HEK293 (cell line): ENCODE results near the gene CDS1.

Experiments
- CTCF ChIA-PET: fragments of 350-600 bp; formaldehyde crosslinking; extraction: SDS; loops from one replicate; lab custom pipeline; 2021; ENCODE audit warnings: antibody characterized with exemption; lab: Yijun Ruan, JAX
- POLR2A ChIA-PET: fragments of 300-600 bp; formaldehyde crosslinking; extraction: SDS; loops from one replicate; lab custom pipeline; 2020; ENCODE audit warnings: antibody characterized with exemption, inconsistent platforms; lab: Yijun Ruan, JAX
- H3K27ac ChIP-seq: fragments of 200-500 bp; sonication (Bioruptor generic); 2 replicates; pipeline ENCODE4 v1.5.1; 2014; ENCODE audit warnings: low read depth, low read length, control low read depth, inconsistent platforms; ENCODE audit errors: extremely low read depth
- H3K36me3 ChIP-seq, 2 experiments: fragments of 200-500 bp in 1 of 2; sonication (Bioruptor generic) in 1 of 2; 1 replicate in 1 of 2; 2 replicates in 1 of 2; pipeline ENCODE4 v1.5.1; 2014 to 2017; ENCODE audit warnings: inconsistent platforms in 2 of 2, low read length in 2 of 2; ENCODE audit not compliant: control insufficient read depth in 2 of 2, insufficient read depth in 1 of 2
- H3K4me1 ChIP-seq: fragments of 200-500 bp; sonication (Bioruptor generic); 2 replicates; pipeline ENCODE4 v1.5.1; 2014; ENCODE audit warnings: mild to moderate bottlenecking, low read length, inconsistent platforms; ENCODE audit not compliant: control insufficient read depth, insufficient read depth
- H3K4me3 ChIP-seq: 2 replicates; pipeline ENCODE4 v1.5.1; 2011; ENCODE audit warnings: low read depth, mild to moderate bottlenecking, control low read depth, low read length, moderate library complexity
- H3K9me3 ChIP-seq: fragments of 200-500 bp; sonication (Bioruptor generic); 2 replicates; pipeline ENCODE4 v1.5.1; 2014; ENCODE audit warnings: low read depth, low read length, inconsistent platforms; ENCODE audit not compliant: control insufficient read depth, insufficient read depth
- INSM2 ChIP-seq: fragments of 450-650 bp; formaldehyde crosslinking; IDR thresholded peaks from 2 replicates; pipeline ENCODE4 v1.5.1; 2016; ENCODE audit warnings: missing biosample characterization, missing genetic modification characterization
- OVOL3 ChIP-seq: fragments of 450-650 bp; formaldehyde crosslinking; IDR thresholded peaks from 2 replicates; pipeline ENCODE4 v1.5.1; 2016; ENCODE audit warnings: missing biosample characterization, missing genetic modification characterization
- PBX3 ChIP-seq: sonication (generic); formaldehyde crosslinking; IDR thresholded peaks from 2 replicates; pipeline ENCODE4 v1.8.1; 2022; ENCODE audit warnings: mild to moderate bottlenecking, moderate library complexity, missing genetic modification reagents
- RBAK ChIP-seq: fragments of 450-650 bp; formaldehyde crosslinking; IDR thresholded peaks from 2 replicates; pipeline ENCODE4 v1.5.1; 2016; ENCODE audit warnings: missing biosample characterization, missing genetic modification characterization
- ZBTB21 ChIP-seq: fragments of 450-650 bp; formaldehyde crosslinking; IDR thresholded peaks from 2 replicates; pipeline ENCODE4 v1.5.1; 2017; ENCODE audit warnings: missing biosample characterization, missing genetic modification characterization
- ZBTB6 ChIP-seq: fragments of 450-650 bp; formaldehyde crosslinking; IDR thresholded peaks from 2 replicates; pipeline ENCODE4 v1.5.1; 2017; ENCODE audit warnings: missing biosample characterization, missing genetic modification characterization
- ZNF16 ChIP-seq: fragments of 450-650 bp; formaldehyde crosslinking; IDR thresholded peaks from 2 replicates; pipeline ENCODE4 v1.5.1; 2016; ENCODE audit warnings: low read depth, missing biosample characterization, missing genetic modification characterization
- ZNF26 ChIP-seq: fragments of 450-650 bp; formaldehyde crosslinking; IDR thresholded peaks from 2 replicates; pipeline ENCODE4 v1.5.1; 2016; ENCODE audit warnings: missing biosample characterization, missing genetic modification characterization
- ZNF398 ChIP-seq: fragments of 450-650 bp; formaldehyde crosslinking; IDR thresholded peaks from 2 replicates; pipeline ENCODE4 v1.5.1; 2017; ENCODE audit warnings: missing biosample characterization, missing genetic modification characterization
- ZNF449 ChIP-seq: fragments of 450-650 bp; formaldehyde crosslinking; IDR thresholded peaks from 2 replicates; pipeline ENCODE4 v1.5.1; 2017; ENCODE audit warnings: missing biosample characterization, mild to moderate bottlenecking, missing genetic modification characterization, moderate library complexity
- ZNF513 ChIP-seq: fragments of 450-650 bp; IDR thresholded peaks from 2 replicates; pipeline ENCODE4 v1.5.1; 2018; ENCODE audit warnings: missing biosample characterization, missing genetic modification characterization
- ZNF514 ChIP-seq: fragments of 450-650 bp; formaldehyde crosslinking; IDR thresholded peaks from 2 replicates; pipeline ENCODE4 v1.5.1; 2016; ENCODE audit warnings: missing biosample characterization, missing genetic modification characterization
- ZNF544 ChIP-seq: fragments of 450-650 bp; formaldehyde crosslinking; IDR thresholded peaks from 2 replicates; pipeline ENCODE4 v1.5.0; 2017; ENCODE audit warnings: missing biosample characterization, missing genetic modification characterization
- ZNF626 ChIP-seq: fragments of 450-650 bp; sonication (Bioruptor Pico); formaldehyde crosslinking; IDR thresholded peaks from 2 replicates; pipeline ENCODE4 v1.5.1; 2018; ENCODE audit warnings: missing biosample characterization, missing genetic modification characterization, inconsistent platforms
- ZNF639 ChIP-seq: fragments of 450-650 bp; formaldehyde crosslinking; IDR thresholded peaks from 2 replicates; pipeline ENCODE4 v1.5.1; 2016; ENCODE audit warnings: missing biosample characterization, missing genetic modification characterization
- ZNF777 ChIP-seq: fragments of 450-650 bp; formaldehyde crosslinking; IDR thresholded peaks from 2 replicates; pipeline ENCODE4 v1.5.1; 2017; ENCODE audit warnings: missing biosample characterization, missing genetic modification characterization, borderline replicate concordance

CDS1 gene

GRCh38 chr4:84672177-84672576, 89.2 kb downstream of the CDS1 start (continued):
- TF ChIP-seq INSM2 (tag by site-specific recombination): no peak
- no peak for TF ChIP-seq ZNF544 (tag by site-specific recombination)
- TF ChIP-seq, all 188 proteins: peak for 3

GRCh38 chr4:84673475-84674240, 90.7 kb downstream of the CDS1 start:
- no peak for TF ChIP-seq ZNF514
- no peak for TF ChIP-seq ZNF449
- POLR2A ChIA-PET: no interaction called here
- Histone ChIP-seq H3K36me3 (peaks cover 7 to 79% of the 10 kb centered on the region in 2 experiments), H3K9me3 (no peaks in the 10 kb centered on the region), H3K4me1 (no peaks in the 10 kb centered on the region), H3K27ac (no peak overlapping the region), H3K4me3 (no peak overlapping the region)
- CTCF ChIA-PET: no interaction called here

GRCh38 chr4:84677093-84677492, 94.2 kb downstream of the CDS1 start:
- Histone ChIP-seq H3K27ac (no peak overlapping the region), H3K36me3 (peaks cover 7 to 81% of the 10 kb centered on the region in 2 experiments), H3K9me3 (no peaks in the 10 kb centered on the region), H3K4me3 (no peak overlapping the region), H3K4me1 (no peaks in the 10 kb centered on the region)
- POLR2A ChIA-PET: no interaction called here
- TF ChIP-seq PBX3: no peak
- TF ChIP-seq ZNF26 (tag by site-specific recombination): no peak
- no peak for TF ChIP-seq ZBTB21 (tag by site-specific recombination)
- TF ChIP-seq ZNF398 (tag by site-specific recombination): no peak
- no peak for TF ChIP-seq ZNF16 (tag by site-specific recombination)
- no peak for TF ChIP-seq RBAK (tag by site-specific recombination)
- TF ChIP-seq ZNF513 (tag by site-specific recombination): no peak
- TF ChIP-seq OVOL3: no peak
- TF ChIP-seq ZNF639: no peak
- no peak for TF ChIP-seq ZBTB6 (tag by site-specific recombination)
- TF ChIP-seq ZNF626: no peak
- TF ChIP-seq ZNF777 (tag by site-specific recombination): no peak
- CTCF ChIA-PET: no interaction called here
